ENCODE data around the gene CZIB.
"Not testable (repeated sequence)": the region's sequence is repeated elsewhere in the genome, so short reads cannot be mapped to it uniquely, and the experiment has no call there.

The CZIB gene

GRCh38 chr1:53188099-53188498, 32.3 kb downstream of the CZIB start:
- peak; percentile 46 for DNase-seq

DNA sequence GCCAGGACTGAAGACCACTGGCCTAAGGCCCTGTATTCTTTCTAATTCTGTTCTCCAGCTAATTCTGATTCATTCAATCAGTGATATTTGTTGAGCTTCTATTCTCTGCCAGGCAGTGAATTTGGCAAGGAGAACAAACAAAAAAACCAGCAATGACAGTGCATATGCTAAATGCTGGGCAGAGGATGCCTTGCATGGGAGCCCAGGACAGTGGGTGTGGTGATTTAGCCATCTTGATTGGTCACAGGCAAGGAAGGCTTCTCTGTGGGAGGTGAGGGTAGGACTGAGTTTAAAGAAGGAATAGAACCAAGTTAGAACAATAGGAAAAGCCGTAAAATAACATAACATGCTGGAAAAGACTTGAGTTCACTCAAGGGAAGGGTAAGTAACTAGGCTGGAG, 33.0 kb downstream of the CZIB start:
- no peak for DNase-seq

DNA sequence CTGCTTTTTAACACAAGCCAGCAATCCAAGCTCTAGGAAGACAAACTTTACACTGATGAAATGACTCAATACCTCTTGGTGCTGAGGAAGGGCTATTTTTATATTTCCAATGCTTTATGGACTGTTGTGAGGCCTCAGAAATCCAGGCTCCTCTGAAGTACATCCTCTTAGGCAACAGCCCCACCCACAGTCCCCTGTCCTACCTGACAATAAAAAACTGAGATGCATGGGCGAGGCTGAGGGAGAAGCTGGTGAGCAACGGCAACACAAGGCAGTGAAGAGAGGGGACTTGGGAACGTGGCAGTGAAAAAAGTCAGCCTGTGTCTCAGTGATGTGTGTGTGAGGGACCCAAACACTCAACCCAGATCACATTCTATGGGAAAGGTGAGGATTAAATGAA, 33.9 kb downstream of the CZIB start:
- no peak for DNase-seq

DNA sequence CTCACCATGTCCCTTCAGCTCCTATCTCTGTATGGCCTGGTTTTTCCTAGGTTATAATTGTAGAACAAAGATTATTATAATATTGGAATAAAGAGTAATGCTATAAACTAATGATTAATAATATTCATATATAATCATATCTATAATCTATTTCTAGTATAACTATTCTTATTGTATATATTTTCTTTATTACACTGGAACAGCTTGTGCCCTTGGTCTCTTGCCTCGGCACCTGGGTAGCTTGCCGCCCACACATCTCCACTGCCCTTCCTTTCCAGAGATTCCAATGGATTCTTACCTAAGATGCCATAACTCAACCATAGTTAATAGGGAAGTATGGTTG, 34.5 kb downstream of the CZIB start:
- DNase-seq, result not testable (repeated sequence)

GRCh38 chr1:53183095-53183990, 37.1 kb downstream of the CZIB start:
- DNase-seq, result no peak

DNA sequence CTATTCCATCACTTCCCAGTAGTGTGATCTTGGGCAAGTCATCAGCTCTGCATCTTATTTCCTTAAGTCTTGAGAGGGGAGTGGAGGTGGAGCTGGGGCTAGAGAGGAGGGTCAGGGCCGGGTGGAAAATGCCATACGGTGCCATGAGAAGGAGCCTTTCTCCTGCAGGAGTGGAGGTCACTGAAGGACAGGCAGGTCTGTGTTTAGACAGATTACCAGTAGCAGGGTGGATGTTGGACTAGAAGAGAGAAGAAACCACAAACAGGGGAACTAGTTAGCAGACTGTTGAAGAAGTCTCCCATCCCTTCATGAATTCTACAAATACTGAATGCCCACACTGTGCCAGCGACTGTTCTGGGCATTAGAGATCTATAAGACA, 37.7 kb downstream of the CZIB start:
- no peak for DNase-seq

GRCh38 chr1:53182111-53182593, 38.3 kb downstream of the CZIB start:
- peak; percentile 60 for DNase-seq

- no peak for DNase-seq
These were observed 39.5 kb downstream of the CZIB start for GRCh38 chr1:53180951-53181350.

DNA sequence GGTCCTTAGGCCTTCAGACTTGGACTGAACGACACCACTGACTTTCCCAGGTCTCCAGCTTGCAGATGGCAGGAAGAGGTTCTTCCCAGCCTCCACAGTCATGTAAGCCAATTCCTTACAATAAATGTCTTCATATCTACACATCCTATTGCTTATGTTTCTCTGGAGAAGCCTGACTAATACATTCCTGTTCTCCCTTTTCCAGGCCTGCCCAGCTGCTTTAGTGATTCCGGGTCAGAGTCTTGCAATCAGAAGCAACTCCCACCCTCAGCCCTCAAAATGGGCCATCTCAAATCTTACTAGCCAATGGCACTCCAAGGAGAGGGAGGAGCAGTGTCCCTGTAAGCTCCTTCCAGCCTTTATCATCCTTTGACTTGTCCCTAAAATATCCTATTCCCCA, 40.2 kb downstream of the CZIB start:
- DNase-seq, result peak; percentile 4

DNA sequence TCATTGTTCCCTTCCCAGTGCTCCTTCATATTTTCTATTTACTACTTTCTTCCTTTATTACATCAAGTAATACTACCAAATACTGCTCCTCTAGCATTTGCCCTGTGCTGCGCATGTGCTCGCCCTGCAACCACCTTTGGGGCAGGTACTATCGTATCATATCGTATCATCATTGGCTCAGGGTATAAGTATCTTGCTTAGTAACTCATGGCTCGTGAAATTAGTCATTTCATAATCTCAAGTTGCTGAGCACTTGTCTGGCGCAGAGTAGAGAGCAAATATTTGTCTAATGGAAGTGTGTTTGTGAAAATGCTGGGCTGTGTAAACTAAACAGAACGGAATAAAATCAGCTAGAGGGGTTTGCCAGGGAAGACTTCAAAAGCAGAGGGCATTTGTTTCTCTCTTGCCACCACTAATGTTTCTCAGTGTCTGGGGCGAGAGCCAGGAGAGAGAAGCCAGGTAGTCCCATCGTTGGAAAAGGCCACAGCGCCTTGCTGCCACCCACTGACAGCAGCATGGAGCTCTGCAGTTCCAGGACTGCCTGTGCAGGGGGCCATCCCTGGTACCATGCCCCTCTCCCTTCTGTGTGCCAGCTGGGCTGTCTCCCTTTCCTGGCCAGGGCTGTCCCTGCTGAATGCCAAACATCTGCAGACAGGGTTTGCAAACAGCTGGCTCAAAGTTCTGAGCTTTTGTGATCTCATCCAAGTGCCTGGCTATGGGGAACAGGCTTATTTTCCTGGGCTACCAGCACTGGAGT, 43.8 kb downstream of the CZIB start:
- no peak for DNase-seq

DNA sequence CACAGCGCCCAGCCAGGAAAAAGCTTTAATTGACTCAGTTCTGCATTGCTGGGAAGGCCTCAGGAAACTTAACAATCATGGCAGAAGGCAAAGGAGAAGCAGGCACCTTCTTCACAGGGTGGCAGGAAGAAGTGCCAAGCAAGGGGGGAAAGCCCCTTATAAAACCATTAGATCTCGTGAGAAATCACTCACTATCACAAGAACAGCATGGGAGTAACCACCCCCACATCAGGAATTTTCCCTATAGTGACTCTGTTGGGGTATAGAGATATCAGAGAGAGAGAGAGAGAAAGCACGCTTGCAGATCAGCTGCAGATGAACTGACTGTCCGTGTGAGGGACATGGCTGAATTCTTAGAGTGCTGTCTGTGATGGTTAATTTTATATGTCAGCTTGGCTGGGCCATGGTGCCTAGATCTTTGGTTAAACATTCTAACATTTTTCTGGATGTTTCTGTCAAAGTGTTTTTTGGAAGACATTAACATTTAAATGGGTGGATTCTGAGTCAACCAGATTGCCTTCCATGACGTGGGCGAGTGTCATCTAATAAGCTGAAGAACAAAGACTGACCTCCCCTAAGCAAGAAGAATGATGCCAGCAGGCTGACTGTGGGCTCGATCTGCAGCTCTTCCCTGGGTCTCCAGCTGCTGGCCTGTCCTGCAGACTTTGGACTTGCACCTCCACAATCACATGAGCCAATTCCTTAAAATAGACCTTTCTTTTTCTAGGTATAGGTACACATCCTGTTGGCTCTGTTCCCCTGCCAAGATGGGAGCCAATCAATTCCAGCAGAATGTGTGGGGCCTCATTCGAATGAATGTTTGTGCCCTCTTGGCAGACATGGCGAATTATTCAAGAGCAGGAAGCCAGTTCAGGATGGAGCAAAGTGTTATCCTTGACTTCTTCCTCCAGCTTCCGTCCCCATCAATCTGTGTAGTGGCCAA, 45.2 kb downstream of the CZIB start:
- peak; percentile 12 for DNase-seq

DNA sequence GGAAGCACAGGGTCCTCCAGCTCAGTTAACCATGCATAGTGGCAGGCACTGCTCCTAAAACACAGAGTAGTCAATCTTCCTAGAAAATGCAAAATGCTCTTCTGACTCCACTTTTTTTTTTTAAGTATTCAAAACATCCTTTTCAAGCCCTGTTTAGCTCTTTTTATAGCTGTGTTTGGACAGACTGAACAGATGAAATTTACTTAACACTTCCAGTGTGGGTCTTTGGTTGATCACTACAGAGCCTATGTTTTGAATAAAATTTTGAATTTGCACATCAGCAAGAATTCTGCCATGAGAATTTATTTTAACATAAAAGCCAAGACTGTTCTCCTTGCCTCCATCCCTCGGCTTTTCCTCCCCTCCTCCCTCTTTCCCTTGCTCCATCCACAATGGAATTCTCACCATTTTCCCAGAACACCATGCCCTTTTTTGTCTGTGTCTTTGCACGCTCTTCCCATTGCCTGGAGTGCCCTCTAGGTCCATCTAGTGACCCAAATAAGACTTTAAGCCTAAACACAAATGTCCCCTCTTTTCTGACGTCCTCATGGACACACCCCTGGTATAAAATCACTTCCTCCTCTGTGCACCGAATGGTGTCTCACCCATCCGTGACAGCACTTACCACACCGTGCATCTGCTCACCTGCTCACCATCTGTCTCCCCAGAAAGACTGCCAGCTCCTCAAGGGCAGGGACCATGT, 47.9 kb downstream of the CZIB start:
- peak; percentile 71 for DNase-seq

GRCh38 chr1:53166912-53167311, 53.5 kb downstream of the CZIB start:
- DNase-seq, result no peak

- no peak for DNase-seq
These were observed 54.1 kb downstream of the CZIB start for GRCh38 chr1:53166366-53166765.

DNA sequence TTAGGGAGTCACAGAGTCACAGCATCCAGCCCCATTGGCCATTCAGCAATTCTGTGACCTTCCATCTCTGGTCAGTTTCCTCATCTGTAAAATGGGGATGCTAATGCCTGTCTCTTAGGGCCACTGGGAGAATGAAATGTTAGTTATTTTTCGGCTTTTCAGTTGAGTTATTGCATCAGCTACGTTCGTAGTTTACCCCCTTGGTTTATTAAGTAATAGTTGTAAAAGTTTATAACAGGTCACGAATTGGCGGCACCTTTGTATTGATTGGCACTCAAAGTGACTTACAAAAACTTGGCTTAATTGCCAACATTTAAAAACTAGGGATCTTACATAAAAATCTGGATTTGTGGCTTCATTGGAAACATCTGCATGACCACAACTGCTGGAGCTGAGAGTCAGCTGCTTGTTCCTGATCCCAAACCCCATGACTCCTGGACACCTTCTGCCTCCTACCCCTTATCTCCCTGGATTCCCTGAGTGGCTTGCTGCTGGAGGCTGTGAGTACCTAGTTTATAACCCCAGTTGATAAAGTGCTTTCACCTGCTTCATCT, 54.9 kb downstream of the CZIB start:
- DNase-seq, result no peak
